ENCODE results near the gene CDH3.
A peak's percentile ranks its signal among the peaks of the same experiment; 100 is the strongest.

Gene CDH3

GRCh38 chr16:68717684-68718083 is 72.6 kb downstream of the CDH3 start:
- TF ChIP-seq CTCF (IDR thresholded peaks at IDR 0.05; ENCODE audit: extremely low read depth, insufficient read depth, missing control alignments), result no peak
- in situ Hi-C loops (cut with MboI; ENCODE audit: low pct_unique_long_range_greater_than_20kb, low sequenced_read_pairs, unreplicated experiment), result loop anchor here (25.0 kb wide), 1 partner anchor 395 kb away; the partner anchor contains the start of gene HAS3
- DNase-seq (ENCODE audit: low spot score), result no peak

- TF ChIP-seq CTCF (IDR thresholded peaks at IDR 0.05; ENCODE audit: extremely low read depth, insufficient read depth, missing control alignments), result no peak
- no peak for DNase-seq (ENCODE audit: low spot score)
- in situ Hi-C loops (cut with MboI; ENCODE audit: low pct_unique_long_range_greater_than_20kb, low sequenced_read_pairs, unreplicated experiment), result loop anchor here (25.0 kb wide), 1 partner anchor 394 kb away; the partner anchor contains the start of gene HAS3
Observed at GRCh38 chr16:68718590-68718989, 73.5 kb downstream of the CDH3 start.

GRCh38 chr16:68719993-68720489 is 74.9 kb downstream of the CDH3 start:
- TF ChIP-seq CTCF (IDR thresholded peaks at IDR 0.05; ENCODE audit: extremely low read depth, insufficient read depth, missing control alignments), result no peak
- in situ Hi-C loops (cut with MboI; ENCODE audit: low pct_unique_long_range_greater_than_20kb, low sequenced_read_pairs, unreplicated experiment), result loop anchor here (25.0 kb wide), 1 partner anchor 392 kb away; the partner anchor contains the start of gene HAS3
- peak; percentile 84 for DNase-seq (ENCODE audit: low spot score)

- no peak for TF ChIP-seq CTCF (IDR thresholded peaks at IDR 0.05; ENCODE audit: extremely low read depth, insufficient read depth, missing control alignments)
- no peak for DNase-seq (ENCODE audit: low spot score)
- in situ Hi-C loops (cut with MboI; ENCODE audit: low pct_unique_long_range_greater_than_20kb, low sequenced_read_pairs, unreplicated experiment), result loop anchor here (25.0 kb wide), 1 partner anchor 390 kb away; the partner anchor contains the start of gene HAS3
Observed at GRCh38 chr16:68722119-68723024, 77.3 kb downstream of the CDH3 start.

- TF ChIP-seq CTCF (IDR thresholded peaks at IDR 0.05; ENCODE audit: extremely low read depth, insufficient read depth, missing control alignments), result no peak
- DNase-seq (ENCODE audit: low spot score), result no peak
- in situ Hi-C loops (cut with MboI; ENCODE audit: low pct_unique_long_range_greater_than_20kb, low sequenced_read_pairs, unreplicated experiment), result loop anchor here (25.0 kb wide), 1 partner anchor 388 kb away; the partner anchor contains the start of gene HAS3
Observed at GRCh38 chr16:68724797-68725196, 79.7 kb downstream of the CDH3 start.

- no peak for TF ChIP-seq CTCF (IDR thresholded peaks at IDR 0.05; ENCODE audit: extremely low read depth, insufficient read depth, missing control alignments)
- no peak for DNase-seq (ENCODE audit: low spot score)
- in situ Hi-C loops (cut with MboI; ENCODE audit: low pct_unique_long_range_greater_than_20kb, low sequenced_read_pairs, unreplicated experiment), result no loop called here
Observed at GRCh38 chr16:68728523-68728922, 83.4 kb downstream of the CDH3 start.
